ENCODE data around the gene NHERF2.

NHERF2 gene

DNA sequence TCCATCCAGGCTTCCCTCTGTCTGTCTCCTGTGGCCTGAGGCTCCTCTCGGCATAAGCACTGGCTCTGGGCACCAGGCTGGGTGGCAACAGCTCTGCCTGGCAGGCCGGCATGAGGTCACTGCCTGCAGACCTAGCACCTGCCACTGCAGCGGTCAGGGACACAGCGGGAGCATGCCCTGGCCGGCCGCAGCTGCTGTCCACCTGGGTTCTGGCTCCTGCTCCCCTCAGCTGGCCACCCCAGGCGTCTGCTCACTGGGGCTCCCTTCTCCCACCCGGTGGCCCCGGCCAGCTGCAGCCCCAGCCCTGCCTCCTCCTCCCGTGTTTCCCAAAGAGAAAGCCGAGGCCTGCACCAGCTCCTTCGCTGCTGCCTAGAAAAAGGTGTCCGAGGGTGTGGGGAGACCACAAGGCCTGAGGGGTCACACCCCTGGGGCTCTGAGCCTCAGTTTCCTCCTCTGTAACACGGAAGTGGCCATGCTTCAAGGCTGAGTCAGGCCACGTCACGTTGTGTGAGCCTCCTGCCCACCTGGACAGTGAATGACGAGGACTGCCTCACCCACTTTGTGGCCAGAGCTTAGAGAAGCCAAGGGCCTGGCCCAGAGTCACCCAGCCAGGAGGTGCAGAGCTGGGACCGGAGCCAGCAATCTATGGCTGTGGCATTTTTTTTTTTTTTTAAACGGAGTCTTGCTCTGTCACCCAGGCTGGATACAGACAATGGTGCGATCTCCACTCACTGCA is 14.3 kb downstream of the NHERF2 start:
- DNase-seq (ENCODE audit: low spot score) = no peak

DNA sequence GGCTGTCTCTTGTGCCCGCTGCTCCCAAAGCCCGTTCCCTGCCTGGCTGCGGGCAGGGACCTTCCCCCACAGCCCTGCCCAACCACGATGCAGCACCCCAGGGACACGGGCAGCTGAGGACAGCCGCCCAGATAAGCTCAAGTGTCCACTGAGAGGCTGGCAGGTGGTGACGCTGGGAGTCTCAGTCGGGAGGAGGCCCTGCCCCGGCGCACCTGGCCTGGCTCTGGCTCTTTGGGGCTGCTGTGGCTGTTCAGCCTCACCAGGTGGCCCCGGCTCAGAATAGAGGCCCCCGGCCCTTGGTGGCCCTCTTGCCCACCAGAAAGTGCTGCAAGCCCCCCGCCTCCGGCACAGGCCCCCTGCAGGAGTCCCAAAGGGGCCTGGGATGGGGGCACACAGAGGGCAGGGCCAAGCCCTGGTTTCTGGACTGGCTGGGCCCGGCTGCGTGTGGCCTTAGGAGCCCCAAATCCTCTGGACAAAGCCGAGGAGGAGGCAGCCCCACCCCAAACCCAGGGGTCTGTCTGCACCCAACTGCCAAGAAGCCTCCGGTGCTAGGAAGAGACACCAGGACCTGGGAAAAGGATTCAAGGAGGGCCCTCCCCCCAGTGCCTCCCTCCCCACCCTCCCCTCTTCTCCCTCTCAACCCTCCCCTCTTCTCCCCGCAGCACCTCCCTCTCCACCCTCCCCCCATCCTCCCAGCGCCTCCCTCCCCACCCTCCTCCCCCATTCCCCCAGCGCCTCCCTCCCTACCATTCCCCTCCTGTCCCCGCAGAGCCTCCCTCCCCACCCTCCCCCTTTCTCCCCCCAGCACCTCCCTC is 15.7 kb downstream of the NHERF2 start:
- no peak for DNase-seq (ENCODE audit: low spot score)

DNA sequence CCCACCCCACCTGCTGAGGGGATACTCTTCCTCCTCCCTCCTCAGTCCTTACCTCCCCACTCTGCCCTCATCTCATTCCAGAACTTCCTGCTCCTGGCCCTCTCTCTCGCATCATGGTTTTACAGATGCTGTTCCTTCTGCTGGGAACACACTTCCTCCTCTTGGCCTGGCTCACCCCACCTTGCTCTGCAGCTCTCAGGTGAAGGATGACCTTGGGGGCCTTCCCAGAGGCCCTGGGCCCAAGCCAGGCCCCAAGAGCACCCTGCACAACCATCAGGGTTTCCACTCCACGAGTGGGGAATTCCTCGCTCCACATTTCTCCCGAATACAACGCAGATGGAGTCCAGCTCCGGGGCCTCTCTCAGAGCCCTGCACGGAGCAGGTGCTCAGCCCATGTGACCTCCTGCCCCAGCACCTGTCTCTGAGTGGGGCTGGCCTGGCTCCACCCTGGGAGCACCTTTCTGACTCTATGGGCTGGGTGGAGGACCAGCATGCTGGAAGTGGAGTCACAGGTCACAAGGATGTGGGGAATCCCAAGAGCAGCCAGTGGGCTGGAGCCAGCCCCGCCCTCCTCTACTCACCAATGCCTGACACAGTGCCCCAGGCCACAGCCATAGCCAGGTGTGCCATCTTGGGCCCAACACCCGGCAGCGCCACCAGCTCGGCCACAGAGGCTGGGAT is 16.4 kb downstream of the NHERF2 start:
- DNase-seq (ENCODE audit: low spot score) = no peak

DNA sequence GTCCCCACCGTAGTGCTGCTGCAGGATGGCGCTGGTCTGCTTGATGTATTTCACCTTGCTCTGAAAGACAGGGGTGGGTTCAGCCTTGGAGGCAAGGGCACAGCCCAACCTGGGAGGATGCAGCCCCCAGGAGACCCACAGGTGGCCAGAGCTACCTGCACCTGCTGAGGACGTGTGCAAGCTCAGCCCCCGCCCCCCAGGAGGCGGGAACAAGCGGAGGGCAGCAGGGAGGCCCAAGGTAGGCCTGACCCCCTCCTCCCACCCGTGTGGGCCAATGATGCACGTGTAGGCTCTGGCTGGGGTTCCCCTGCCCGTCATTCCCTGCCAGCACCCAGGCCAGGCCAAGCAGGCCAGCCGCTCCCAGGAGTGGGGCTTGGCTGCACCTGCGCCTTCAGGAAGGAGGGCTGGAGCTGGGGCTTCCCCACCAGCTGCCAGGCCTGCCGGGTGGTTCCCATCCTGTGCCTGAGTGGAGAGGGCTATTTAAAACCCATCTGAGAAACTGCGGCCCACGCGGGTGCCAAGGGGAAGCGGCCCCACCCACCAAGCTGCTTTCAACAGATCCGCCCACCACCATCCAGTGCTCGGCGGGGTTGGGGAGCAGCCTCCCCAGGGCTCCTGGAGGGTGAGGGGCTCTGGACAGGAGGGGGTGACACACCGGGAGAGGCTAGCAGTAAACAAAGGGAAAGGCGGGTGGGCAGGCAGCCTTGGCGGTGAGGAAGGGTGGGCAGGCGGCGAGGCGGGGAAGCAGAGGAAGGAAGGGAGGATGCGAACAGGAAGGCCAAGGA is 17.2 kb downstream of the NHERF2 start:
- no peak for DNase-seq (ENCODE audit: low spot score)

DNA sequence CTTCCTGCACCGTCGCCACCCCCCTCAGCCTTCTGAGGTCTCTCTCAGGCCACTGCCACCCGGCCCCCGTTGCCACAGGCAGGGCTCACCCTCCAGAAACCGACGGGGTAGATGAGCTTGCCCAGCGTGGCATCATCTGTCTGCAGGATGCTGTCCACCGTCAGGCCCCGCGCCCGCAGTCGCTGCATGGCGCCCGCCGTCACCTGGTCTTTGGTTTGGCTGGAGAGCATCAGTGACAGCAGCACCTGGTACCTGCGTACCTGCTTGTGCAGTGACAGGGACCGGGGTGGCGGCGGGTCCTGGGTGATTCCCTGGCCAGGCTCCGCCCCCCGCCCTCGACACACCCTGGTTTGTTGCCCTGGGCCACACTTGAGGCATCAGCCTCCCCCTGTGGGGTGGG is 17.8 kb downstream of the NHERF2 start:
- DNase-seq (ENCODE audit: low spot score) = no peak

DNA sequence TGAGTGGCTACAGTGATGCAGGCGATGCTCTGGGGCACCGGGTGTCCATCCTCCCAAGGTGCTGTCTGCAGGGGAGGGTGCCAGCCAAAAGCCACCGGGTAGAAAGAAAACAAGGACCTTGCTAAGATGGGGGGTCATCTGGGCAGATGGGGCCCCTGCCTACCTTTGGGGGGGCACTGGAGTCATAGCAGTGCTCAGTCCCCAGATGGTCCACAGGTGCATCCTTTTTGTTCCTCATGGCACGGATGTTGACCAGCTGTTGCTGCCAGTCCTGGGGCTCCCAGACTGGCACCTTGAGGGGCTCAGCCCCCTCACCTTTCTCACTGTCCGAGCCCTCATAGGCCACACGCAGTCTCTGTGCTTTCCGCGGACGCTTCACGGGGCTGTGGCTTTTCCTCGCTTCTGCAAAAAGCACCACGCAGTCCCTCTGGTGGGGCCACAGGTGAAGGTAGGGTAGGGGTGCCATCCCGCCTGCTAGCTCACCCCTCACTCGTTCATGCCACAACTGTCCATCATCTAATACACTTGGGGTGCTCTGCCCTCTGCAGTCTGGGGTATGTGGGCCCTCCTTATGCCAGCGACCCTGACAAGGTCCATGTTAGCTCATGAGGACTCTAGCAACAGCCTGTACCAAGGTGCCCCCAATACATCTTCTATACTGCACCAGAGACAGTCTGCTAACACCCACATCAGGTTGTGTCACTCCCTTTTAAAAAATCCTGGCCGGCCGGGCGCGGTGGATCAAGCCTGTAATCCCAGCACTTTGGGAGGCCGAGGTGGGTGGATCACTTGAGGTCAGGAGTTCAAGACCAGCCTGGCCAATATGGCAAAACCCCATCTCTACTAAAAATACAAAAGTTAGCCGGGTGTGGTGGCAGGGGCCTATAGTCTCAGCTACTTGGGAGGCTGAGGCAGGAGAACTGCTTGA is 19.5 kb downstream of the NHERF2 start:
- no peak for DNase-seq (ENCODE audit: low spot score)

DNA sequence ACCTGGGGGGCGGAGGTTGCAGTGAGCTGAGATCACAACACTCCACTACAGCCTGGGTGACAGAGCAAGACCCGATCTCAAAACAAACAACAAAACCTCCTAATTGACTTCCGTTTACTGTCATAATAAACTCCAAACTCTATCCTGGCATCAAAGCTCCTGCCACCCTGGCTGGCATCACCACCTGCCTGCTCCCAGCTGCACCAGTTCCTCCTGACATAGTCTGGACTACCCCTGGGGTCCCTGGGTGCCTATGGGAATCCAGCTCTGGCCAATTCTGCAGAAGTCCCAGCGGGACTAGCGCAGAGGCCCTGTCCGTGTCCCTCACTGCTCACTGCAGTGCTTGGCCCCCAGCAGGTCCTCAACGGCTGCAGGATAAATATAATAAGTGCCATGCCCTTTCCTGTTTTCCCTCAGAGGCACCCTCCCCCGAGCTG is 20.2 kb downstream of the NHERF2 start:
- no peak for DNase-seq (ENCODE audit: low spot score)

DNA sequence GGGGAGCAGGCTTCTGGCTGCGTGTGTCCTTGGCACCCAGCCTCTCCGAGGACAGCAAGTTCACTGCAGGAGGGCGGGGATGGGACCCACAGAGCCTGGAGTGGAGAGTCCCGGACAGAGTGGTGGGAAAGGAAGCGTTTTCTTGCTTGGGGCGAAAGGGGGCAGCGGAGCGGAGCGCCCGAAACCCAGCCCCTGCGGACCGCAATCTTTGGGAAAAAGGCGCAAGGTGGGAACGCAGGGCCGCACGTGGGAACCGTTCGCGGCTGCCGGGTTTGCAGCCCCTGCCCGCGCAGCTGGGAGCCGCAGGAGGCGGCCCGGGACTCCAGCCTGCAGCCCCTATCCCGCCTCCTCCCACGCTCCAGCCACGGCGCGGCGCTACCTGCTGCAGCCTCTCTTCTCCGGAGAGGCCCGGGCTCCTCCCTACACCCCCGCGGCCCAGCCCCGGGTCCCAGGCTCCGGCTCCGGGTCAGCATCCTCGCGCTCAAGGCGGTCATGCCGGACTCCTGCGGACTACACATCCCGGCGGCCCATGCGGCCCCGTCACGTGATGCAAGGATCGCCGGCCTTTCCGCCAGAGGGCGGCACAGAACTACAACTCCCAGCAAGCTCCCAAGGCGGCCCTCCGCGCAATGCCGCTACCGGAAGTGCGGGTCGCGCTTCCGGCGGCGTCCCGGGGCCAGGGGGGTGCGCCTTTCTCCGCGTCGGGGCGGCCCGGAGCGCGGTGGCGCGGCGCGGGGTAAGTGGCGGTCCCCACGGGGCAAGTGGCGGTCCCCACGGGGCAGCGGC is 20.8 kb downstream of the NHERF2 start, which contains the start of the genes NTHL1 and TSC2:
TSS of gene NTHL1 (minus strand) at position 505 of the 786 bp plus-strand sequence. CDS start at position 494, 11 bp downstream.
TSS of gene TSC2 (plus strand) at position 656 of the 786 bp plus-strand sequence. CDS start 631 bp downstream, outside the sequence.
- peak; percentile 99 for DNase-seq (ENCODE audit: low spot score)

DNA sequence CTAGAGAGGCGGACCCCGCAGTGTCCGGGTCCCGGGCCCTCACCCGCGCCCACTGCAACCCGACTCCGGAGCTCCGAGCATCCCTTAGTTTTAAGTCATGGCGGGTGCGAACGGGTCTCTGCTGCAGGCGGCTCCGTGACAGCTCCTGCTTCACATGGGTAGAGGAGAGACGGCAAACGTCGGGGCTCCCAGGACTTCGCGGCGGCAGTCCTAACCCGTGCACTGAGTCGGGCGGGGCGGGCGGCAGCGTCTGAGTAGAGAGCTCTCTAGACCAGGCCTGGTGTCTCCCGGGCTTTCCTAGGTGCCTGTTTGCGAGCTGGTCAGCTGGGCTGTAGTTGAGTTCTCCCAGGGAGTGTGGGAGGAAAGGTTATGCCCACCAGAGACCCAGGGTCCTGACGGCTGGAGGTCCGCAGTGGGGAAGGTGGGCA is 21.4 kb downstream of the NHERF2 start:
- peak; percentile 63 for DNase-seq (ENCODE audit: low spot score)

DNA sequence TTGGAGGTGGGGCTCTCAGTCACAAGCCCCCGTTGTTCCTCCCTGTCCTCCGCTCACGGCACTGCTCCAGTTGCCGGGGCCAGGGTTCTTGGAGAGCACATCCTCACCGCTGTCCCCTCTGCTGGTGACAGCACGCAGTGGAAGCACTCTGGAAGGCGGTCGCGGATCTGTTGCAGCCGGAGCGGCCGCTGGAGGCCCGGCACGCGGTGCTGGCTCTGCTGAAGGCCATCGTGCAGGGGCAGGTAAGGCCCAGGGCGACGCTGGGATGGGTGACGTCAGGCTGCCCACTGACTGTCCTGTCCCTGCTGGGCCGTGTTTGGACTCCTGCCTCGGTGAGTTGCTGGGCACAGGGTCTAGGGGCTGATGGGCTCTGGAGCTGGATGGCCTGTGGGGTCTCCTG is 26.5 kb downstream of the NHERF2 start:
- no peak for DNase-seq (ENCODE audit: low spot score)

DNA sequence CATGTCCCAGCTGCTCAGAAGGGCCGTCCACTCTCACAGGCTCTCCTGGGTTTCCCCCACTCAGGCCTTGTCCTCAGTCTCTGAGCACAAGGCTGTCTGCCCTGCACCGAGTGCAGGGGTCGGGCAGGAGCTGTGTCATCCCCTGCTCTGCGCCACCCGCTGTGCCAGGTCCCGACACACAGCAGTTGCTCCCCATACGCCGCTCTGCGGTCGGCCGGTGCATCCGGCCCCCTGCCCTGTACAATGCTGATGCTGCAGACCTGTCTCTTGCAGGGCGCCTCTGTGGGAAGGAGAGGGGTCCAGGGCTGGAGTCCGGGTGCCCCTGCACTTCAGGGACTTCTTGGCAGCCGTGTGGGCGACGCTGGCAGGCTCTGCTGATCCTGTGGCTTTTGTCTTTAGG is 27.2 kb downstream of the NHERF2 start:
- DNase-seq (ENCODE audit: low spot score) = no peak

DNA sequence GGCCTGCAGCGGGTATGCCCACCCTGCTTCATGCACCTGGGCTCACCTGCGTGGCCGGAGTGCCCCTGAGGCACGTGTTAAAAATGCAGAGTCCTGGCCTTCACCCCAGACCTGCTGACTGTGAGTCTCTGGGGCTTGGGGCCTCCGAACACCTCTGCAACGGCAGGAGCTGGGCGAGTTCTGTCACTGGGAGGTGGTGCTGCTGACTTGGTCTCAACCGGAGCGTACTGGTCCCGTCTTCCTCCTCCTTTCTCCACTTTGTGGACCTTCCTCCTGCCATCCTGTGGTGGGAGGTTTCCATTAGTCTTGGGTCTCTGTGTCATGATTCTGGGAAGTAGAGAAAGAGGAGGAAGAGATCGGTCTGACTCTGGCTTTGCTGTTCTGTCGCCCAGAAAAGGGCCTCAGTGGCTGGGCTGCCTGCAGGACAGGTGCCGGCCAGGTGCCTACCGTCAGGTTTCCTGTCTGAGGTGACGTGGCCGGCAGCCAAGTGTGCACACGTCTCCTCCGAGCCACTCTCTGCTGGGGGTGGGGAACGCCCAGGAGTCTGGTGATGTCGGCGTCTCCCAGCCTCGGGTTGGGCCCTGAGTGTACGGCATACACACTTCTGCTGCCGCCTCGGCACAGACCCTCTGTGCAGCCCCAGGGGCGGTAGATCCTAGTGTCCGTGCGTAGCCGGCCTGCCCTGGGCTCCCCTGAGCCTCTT is 28.0 kb downstream of the NHERF2 start:
- DNase-seq (ENCODE audit: low spot score) = no peak

DNA sequence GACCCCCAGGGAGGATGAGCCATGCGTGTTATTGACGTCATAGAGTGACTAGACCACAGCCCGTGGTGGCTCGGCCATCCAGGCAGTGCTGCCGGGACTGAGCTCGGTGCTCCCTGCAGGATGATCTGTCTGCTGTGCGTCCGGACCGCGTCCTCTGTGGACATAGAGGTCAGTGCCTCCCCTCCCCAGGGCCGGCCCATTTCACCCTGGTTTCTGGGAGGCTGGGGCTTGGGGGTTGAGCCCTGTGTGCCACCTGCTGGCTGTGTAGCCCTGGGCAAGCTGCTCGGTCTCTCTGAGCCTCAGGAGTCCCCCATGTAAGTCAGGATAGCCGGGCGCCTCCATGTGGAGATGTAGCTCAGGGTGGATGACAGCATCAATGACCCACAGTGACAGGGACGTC is 29.4 kb downstream of the NHERF2 start:
- DNase-seq (ENCODE audit: low spot score) = no peak

DNA sequence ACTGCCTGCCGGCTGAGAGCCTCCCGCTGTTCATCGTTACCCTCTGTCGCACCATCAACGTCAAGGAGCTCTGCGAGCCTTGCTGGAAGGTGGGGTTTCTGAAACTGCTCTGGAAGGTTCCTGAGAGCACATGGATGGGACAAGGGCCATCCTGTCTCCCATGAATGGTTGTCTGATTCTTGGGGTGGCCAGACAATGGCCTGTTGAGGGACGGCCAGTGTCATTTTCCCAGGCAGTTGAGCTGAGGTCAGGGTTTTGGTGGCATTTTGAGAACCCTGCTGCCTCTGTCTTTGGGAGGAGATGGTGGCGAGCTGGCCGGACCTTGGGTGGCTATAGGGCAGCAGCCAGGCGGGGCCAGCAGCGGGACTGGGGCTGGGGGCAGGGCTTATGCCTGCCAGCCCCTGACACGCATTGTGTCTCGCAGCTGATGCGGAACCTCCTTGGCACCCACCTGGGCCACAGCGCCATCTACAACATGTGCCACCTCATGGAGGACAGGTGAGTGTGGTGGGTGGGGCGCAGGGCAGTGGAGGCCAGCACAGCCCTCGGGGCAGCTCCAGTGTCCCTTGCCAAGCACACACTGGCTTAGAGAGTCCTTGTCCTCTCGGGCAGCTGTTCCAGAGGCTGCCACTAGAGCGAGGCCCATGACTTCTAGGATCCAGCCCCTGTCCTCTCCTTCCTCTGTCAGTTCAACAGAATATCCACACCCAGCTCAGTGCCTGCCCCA is 30.1 kb downstream of the NHERF2 start:
- no peak for DNase-seq (ENCODE audit: low spot score)

DNA sequence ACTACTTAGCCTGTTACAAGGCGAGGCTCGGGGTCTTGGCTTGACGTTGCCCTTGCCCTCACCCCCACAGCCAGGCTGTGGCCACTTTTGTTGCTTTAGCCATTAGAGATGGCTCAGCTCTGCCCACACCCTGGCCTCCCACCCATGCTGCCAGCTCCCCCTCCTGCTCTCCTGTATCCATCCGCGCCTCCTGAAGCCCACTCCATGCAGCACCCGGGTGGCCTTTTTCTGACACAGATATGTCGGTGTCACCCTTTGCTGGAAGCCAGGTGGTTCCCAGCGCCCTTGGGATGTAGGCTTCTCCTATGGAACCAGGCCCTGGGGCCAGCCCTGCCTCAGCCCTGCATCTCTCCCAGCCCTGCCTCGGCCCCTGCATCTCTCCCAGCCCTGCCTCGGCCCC is 30.7 kb downstream of the NHERF2 start:
- DNase-seq (ENCODE audit: low spot score) = no peak

DNA sequence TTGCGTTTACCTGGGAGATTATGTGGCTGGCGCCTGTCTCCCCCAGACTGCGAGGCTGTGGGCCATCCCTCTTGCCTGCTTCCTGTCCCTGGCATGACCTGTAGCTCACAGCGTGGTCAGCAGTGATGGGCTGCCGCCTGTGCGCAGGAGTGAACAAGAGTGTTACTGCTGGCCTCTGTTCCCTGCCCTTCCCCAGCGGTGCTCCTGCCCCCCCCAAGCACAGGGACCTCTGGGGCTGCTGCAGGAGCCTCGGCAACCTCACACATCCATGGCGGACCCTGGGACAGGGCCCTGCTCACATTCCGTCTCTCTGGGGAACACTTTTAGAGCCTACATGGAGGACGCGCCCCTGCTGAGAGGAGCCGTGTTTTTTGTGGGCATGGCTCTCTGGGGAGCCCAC is 31.7 kb downstream of the NHERF2 start:
- no peak for DNase-seq (ENCODE audit: low spot score)

DNA sequence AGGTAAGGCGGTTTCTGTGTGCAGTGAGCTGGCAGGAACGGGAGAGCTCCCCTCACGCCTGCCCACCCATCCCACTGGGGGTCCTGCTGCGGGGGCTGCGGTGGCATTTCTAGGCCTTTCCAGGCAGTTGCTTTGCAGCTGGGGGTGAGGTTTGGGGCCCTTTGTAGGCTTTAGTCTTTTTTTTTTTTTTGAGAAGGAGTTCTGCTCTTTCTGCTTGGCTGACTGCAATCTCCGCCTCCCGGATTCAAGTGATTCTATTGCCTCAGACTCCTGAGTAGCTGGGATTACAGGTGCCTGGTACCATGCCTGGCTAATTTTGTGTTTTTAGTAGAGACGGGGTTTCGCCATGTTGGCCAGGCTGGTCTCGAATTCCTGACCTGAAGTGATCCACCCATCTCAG is 32.2 kb downstream of the NHERF2 start:
- no peak for DNase-seq (ENCODE audit: low spot score)

DNA sequence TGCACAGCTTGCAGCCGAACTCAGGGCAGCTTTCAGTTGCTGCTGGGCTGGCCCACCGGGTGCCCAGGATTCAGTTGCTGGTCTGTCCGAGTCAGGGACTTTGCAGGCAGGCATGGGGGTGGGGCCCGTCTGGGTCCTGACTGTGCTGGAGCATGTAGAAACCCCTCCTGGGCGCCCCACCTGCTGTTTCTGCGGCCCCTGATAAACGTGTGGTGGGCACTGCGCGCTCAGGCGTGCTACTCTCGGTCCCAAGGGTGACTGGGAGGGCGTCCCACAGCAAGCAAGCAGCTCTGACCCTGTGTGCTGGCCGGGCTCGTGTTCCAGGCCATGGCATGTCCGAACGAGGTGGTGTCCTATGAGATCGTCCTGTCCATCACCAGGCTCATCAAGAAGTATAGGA is 33.6 kb downstream of the NHERF2 start:
- no peak for DNase-seq (ENCODE audit: low spot score)

DNA sequence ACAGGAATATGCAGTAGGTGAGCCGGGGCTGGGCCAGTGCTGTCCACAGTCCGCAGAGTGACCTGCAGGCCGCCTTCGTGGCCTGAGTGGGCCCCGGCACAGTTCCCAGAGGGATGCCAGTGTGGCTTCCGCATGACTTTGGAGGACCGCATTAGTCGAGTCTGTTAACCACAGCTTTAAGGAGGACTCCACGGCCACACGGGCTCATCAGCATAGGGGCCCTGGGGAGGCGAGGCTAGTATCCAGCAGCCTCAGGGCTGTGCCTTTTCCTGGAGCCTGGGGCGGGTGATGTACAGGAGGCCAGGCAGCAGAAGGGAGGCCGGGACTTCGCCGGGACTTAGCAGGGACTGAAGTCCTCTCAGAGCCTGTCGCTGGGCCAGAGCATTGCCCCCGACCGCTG is 34.3 kb downstream of the NHERF2 start:
- no peak for DNase-seq (ENCODE audit: low spot score)
